Transverse colon (tissue), 4 donors: ENCODE measurements around the gene IRF2.

Source experiments
- CTCF ChIP-seq, 5 experiments: fragments of 200-600 bp in 3 of 5; fragments of 450-650 bp in 2 of 5; sonication (generic) in 3 of 5; IDR thresholded peaks; 1 replicate in 2 of 5; 2 replicates in 3 of 5; pipeline ENCODE4 v1.5.1; 2016 to 2017; ENCODE audit warnings: antibody characterized with exemption in 5 of 5, inconsistent platforms in 3 of 5, mild to moderate bottlenecking in 2 of 5, moderate library complexity in 1 of 5
- EP300 ChIP-seq: sonication (generic); formaldehyde crosslinking; IDR thresholded peaks from one replicate; pipeline ENCODE4 v1.6.1; 2017; ENCODE audit warnings: antibody characterized with exemption, low read depth
- POLR2A ChIP-seq: fragments of 450-650 bp; IDR thresholded peaks from one replicate; pipeline ENCODE4 v1.6.1; 2016; ENCODE audit warnings: antibody characterized with exemption, mild to moderate bottlenecking, moderate library complexity
- POLR2AphosphoS5 ChIP-seq, 3 donors: sonication (generic); formaldehyde crosslinking; IDR thresholded peaks; one replicate each; pipeline ENCODE4 v1.6.1; 2016; ENCODE audit warnings: antibody characterized with exemption in 3 of 3

GRCh38 chr4:184515606-184516005 is 41.3 kb upstream of the IRF2 start:
- TF ChIP-seq CTCF (IDR thresholded peaks at IDR 0.05) (no peak), POLR2A (no peak), POLR2AphosphoS5 (IDR thresholded peaks at IDR 0.05) (no peak), EP300 (no peak)
